K562 (cell line): ENCODE measurements around the gene CDC42BPB.

Source experiments
- CBX5 ChIP-seq: IDR thresholded peaks from 2 replicates; pipeline ENCODE4 v1.6.1; 2014; ENCODE audit warnings: low read depth, borderline replicate concordance
- MBD2 ChIP-seq: sonication (generic); IDR thresholded peaks from 2 replicates; pipeline ENCODE4 v1.6.1; 2016; ENCODE audit warnings: low read depth, borderline replicate concordance
- PHF21A ChIP-seq: fragments of 450-650 bp; IDR thresholded peaks from 2 replicates; pipeline ENCODE4 v1.6.1; 2017; ENCODE audit warnings: low read depth, borderline replicate concordance
- XRCC5 ChIP-seq: fragments of 200-400 bp; formaldehyde crosslinking; IDR thresholded peaks from 2 replicates; pipeline ENCODE4 v1.6.1; 2017; ENCODE audit warnings: low read depth, mild to moderate bottlenecking, low read length
- TF ChIP-seq, protein P1 (sequence below), 3 experiments: IDR thresholded peaks in 2 of 3; conservative IDR thresholded peaks in 1 of 3; 2 replicates each; pipeline ENCODE4 v1.5.1; 2011 to 2012; ENCODE audit warnings: low read length in 3 of 3, mild to moderate bottlenecking in 3 of 3, control low read depth in 2 of 3, improper control_type of control experiment in 1 of 3, inconsistent platforms in 1 of 3, low read depth in 1 of 3, mixed read lengths in 1 of 3, moderate library complexity in 1 of 3; ENCODE audit not compliant: insufficient read depth in 2 of 3

DNA sequence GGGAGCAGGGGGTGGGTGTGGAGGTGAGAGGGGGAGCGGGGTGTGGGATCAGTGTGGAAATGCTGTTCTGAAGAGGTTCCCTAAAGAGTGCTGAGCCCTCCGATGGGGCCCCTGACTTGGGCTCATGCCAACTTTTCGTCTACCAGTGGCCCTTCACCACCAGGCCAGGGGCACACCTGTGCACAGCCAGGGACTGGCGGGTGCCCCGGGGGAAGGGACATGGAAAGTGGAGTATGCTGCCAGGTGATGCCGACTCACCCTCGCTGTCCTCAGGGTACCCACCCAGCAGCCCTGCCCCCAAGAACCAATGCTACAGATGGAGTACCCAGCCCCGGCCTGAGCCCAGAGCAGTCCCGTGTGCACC is 108.7 kb downstream of the CDC42BPB start:
- TF ChIP-seq CBX5 (no peak), MBD2 (no peak), XRCC5 (no peak), PHF21A (no peak)
- TF ChIP-seq, protein P1, sequence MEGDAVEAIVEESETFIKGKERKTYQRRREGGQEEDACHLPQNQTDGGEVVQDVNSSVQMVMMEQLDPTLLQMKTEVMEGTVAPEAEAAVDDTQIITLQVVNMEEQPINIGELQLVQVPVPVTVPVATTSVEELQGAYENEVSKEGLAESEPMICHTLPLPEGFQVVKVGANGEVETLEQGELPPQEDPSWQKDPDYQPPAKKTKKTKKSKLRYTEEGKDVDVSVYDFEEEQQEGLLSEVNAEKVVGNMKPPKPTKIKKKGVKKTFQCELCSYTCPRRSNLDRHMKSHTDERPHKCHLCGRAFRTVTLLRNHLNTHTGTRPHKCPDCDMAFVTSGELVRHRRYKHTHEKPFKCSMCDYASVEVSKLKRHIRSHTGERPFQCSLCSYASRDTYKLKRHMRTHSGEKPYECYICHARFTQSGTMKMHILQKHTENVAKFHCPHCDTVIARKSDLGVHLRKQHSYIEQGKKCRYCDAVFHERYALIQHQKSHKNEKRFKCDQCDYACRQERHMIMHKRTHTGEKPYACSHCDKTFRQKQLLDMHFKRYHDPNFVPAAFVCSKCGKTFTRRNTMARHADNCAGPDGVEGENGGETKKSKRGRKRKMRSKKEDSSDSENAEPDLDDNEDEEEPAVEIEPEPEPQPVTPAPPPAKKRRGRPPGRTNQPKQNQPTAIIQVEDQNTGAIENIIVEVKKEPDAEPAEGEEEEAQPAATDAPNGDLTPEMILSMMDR (IDR thresholded peaks at IDR 0.05 in 2 of 3, conservative IDR thresholded peaks at IDR 0.05 in 1 of 3; ENCODE audit: insufficient read depth in 2 of 3, low read depth in 1 of 3, low read length in 3 of 3) = no peak
